ENCODE measurements around the gene FAM117A. TPM values are rescaled to one million over a fixed set of nuclear protein-coding genes. Genes with fewer than 3 reads are reported as not detected.

The FAM117A gene
- total and polyA plus RNA-seq, 2 donors (not counting 3 experiments of a cell fraction or from before 2014, with no cell fraction given): 12.2 to 24.1 TPM

DNA sequence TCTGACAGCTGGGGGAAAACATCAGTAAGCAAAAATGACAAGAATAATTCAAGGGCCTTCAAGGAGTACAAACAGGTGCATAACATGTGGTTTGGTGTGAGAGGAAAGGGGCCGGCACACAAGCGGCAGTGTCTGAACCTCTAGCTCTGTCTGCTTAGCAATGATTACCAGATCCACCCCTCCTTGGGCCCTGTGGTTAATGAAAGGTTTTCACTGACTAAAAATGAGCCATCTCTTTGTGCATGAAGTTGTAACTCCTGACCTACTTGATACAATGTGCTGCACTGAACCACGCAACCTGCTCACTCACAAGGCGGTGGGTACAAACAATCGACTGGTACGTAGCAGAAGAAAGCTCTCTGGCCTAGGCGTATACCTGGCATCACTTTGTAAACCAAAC, 15.1 kb downstream of the FAM117A start:
- ChIA-PET POLR2A (no interaction called here), CTCF (no interaction called here)
- intact Hi-C loops (cut with micrococcal nuclease) (no loop called here), dilution Hi-C loops (cut with MboI; ENCODE audit: extremely low pct_ligation_motif_present, low sequenced_read_pairs) (no loop called here)
- no peak overlapping the region for H3K9ac ChIP-seq (replicated peaks; ENCODE audit: extremely low read depth, insufficient read depth, low read length)
- no peak overlapping the region for H3K4me3 ChIP-seq (replicated peaks in 1 of 3; ENCODE audit: insufficient read depth in 1 of 3, low read depth in 1 of 3, low read length in 3 of 3)
- H3K9me1 ChIP-seq (replicated peaks; ENCODE audit: control insufficient read depth, extremely low read depth, insufficient read depth, low read length): no peaks in the 10 kb centered on the region
- no peak overlapping the region for H3K27ac ChIP-seq (ENCODE audit: insufficient read depth, low read depth, low read length)
- no TSS peak for BruUV-seq (replicated peaks)
- no peaks in the 10 kb centered on the region for H3K79me2 ChIP-seq (ENCODE audit: control insufficient read depth, insufficient read depth, low read length)
- peaks cover 0 to 6% of the 10 kb centered on the region in 2 experiments for H3K36me3 ChIP-seq (ENCODE audit: control insufficient read depth in 2 of 2, extremely low read depth in 1 of 2, insufficient read depth in 2 of 2, low read length in 2 of 2)
- no peak for FAIRE-seq
- no peaks in the 10 kb centered on the region for H3K27me3 ChIP-seq (ENCODE audit: control insufficient read depth in 2 of 2, insufficient read depth in 2 of 2, low read length in 2 of 2)
- no peak for DNase-seq (ENCODE audit: low read depth, low spot score)
- H2AFZ ChIP-seq (ENCODE audit: low read depth, low read length): no peak overlapping the region
- no peak overlapping the region for H3K4me2 ChIP-seq (ENCODE audit: insufficient read depth, low read length)
- H4K20me1 ChIP-seq (replicated peaks; ENCODE audit: control insufficient read depth, extremely low read depth, insufficient read depth, low read length): no peaks in the 10 kb centered on the region
- H3K4me1 ChIP-seq (ENCODE audit: control insufficient read depth, extremely low read depth, insufficient read depth, low read length): no peaks in the 10 kb centered on the region
- no peak for TF ChIP-seq EZH2 (IDR thresholded peaks at IDR 0.05; ENCODE audit: borderline replicate concordance, low read depth, low read length, severe bottlenecking)
- no peak for TF ChIP-seq JUN (IDR thresholded peaks at IDR 0.05; ENCODE audit: borderline replicate concordance, insufficient read depth, insufficient read length, low read depth)
- TF ChIP-seq, protein P1, sequence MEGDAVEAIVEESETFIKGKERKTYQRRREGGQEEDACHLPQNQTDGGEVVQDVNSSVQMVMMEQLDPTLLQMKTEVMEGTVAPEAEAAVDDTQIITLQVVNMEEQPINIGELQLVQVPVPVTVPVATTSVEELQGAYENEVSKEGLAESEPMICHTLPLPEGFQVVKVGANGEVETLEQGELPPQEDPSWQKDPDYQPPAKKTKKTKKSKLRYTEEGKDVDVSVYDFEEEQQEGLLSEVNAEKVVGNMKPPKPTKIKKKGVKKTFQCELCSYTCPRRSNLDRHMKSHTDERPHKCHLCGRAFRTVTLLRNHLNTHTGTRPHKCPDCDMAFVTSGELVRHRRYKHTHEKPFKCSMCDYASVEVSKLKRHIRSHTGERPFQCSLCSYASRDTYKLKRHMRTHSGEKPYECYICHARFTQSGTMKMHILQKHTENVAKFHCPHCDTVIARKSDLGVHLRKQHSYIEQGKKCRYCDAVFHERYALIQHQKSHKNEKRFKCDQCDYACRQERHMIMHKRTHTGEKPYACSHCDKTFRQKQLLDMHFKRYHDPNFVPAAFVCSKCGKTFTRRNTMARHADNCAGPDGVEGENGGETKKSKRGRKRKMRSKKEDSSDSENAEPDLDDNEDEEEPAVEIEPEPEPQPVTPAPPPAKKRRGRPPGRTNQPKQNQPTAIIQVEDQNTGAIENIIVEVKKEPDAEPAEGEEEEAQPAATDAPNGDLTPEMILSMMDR (IDR thresholded peaks at IDR 0.05; ENCODE audit: extremely low read depth in 1 of 2, insufficient read depth in 1 of 2, low read depth in 1 of 2, low read length in 2 of 2): no peak
- TF ChIP-seq POLR2A (IDR thresholded peaks at IDR 0.05; ENCODE audit: low read depth, low read length): no peak
- no peak for TF ChIP-seq MYC (IDR thresholded peaks at IDR 0.05; ENCODE audit: low read depth, low read length)
- no peak for TF ChIP-seq FOS (IDR thresholded peaks at IDR 0.05; ENCODE audit: borderline replicate concordance, insufficient read depth, low read length)
- TF ChIP-seq, protein P2, sequence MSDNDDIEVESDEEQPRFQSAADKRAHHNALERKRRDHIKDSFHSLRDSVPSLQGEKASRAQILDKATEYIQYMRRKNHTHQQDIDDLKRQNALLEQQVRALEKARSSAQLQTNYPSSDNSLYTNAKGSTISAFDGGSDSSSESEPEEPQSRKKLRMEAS (IDR thresholded peaks at IDR 0.05; ENCODE audit: insufficient read depth, insufficient read length): no peak
- TF ChIP-seq POLR2AphosphoS5 (IDR thresholded peaks at IDR 0.05; ENCODE audit: insufficient read depth, low read depth, low read length): no peak
- no peak for TF ChIP-seq GATA2 (IDR thresholded peaks at IDR 0.05; ENCODE audit: insufficient read depth, insufficient read length, low read depth, low read length)
- H3K9me3 ChIP-seq (replicated peaks; ENCODE audit: control insufficient read depth, insufficient read depth, low read length): no peaks in the 10 kb centered on the region

Measured in endothelial cell of umbilical vein (primary cell).